GM10266 (cell line): Measurements from ENCODE around the gene RETREG1.
A peak's percentile ranks its signal among the peaks of the same experiment; 100 is the strongest.

Source experiments
- DNase-seq: peaks from one replicate; pipeline ENCODE4 v3.0.0; 2012; ENCODE audit errors: extremely low spot score
- TF ChIP-seq, protein P1 (sequence below): IDR thresholded peaks from 2 replicates; pipeline ENCODE4 v1.5.1; 2012; ENCODE audit warnings: mild to moderate bottlenecking, low read depth; ENCODE audit not compliant: control insufficient read depth, insufficient read depth; ENCODE audit errors: missing control alignments

The RETREG1 gene

DNA sequence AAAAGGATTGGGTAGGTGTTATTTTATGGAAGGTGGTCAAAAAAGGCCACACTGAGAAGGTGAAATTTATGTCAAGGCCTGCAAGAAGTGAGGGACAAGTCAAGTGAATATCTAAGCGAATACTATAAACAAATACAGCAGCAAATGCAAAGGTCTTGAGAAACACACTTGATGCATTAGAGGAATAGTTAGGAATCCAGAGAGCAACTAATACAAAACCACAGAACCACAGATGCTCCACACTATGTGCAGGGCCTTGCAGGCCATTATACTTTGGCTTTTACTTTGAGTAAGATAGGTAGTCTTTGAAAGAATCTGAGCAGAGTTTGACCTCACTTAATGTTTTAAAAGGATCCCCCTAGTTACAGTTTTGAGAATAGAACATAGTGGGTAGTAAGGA, 155.8 kb downstream of the RETREG1 start:
- DNase-seq = no peak
- TF ChIP-seq, protein P1, sequence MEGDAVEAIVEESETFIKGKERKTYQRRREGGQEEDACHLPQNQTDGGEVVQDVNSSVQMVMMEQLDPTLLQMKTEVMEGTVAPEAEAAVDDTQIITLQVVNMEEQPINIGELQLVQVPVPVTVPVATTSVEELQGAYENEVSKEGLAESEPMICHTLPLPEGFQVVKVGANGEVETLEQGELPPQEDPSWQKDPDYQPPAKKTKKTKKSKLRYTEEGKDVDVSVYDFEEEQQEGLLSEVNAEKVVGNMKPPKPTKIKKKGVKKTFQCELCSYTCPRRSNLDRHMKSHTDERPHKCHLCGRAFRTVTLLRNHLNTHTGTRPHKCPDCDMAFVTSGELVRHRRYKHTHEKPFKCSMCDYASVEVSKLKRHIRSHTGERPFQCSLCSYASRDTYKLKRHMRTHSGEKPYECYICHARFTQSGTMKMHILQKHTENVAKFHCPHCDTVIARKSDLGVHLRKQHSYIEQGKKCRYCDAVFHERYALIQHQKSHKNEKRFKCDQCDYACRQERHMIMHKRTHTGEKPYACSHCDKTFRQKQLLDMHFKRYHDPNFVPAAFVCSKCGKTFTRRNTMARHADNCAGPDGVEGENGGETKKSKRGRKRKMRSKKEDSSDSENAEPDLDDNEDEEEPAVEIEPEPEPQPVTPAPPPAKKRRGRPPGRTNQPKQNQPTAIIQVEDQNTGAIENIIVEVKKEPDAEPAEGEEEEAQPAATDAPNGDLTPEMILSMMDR = no peak

DNA sequence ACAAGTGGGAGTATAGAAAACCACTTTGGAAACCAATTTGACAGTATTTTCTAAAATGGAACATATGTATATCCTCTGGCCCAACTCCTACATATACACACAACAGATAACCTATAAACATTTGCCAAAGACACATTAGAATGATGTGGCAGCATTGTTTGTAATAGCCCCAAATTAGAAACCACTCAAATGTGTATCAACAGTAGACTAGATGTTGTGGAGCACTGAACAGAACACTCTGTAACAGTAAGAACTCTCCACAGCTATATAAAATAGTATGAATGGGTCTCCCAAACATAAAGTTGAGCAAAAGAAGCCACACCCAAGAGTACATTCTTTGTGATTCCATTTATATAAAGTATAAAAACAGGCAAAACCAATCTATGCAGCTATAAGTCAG, 157.3 kb downstream of the RETREG1 start:
- DNase-seq = no peak

DNA sequence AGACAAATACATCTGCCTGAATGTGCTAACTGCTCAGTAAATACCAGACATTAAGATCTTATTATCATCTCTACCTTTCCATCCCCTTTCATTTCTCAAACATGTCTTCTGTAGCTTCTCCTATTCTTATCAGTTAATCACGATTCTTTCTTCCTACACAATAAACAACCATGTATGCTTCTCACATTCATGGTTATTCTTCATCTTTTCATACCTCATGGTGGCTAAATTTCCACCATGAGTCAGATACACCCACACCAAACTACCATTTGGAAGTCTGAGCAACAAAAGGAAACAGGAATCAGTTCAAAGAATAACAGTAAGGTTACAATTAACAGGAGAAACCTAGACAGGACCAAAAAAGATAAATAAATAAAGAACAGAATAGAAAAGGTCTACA, 158.9 kb downstream of the RETREG1 start:
- TF ChIP-seq, protein P1 = no peak
- DNase-seq = no peak

More for the DNA sequence above, 157.3 kb downstream of the RETREG1 start:
- TF ChIP-seq, protein P1 = no peak

DNA sequence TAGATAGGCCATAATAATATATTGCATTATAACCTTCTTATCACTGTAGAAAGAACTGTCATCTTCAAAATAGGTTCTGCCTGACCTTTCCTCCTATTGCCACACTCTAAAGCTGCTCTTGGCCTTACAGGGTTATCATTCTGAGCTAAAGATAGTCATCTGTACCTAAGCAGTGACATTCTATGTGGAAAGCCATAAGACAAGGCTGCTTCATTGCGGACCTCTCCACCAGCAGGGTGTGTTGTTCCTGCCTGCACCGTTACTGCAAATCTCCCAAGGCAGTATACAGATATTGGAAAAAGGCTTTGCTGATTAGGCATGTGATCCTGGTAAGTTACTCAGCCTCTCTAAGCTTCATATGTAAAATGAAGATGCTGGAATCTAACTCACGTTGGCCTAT, 159.3 kb downstream of the RETREG1 start:
- no peak for DNase-seq
- TF ChIP-seq, protein P1 = no peak

DNA sequence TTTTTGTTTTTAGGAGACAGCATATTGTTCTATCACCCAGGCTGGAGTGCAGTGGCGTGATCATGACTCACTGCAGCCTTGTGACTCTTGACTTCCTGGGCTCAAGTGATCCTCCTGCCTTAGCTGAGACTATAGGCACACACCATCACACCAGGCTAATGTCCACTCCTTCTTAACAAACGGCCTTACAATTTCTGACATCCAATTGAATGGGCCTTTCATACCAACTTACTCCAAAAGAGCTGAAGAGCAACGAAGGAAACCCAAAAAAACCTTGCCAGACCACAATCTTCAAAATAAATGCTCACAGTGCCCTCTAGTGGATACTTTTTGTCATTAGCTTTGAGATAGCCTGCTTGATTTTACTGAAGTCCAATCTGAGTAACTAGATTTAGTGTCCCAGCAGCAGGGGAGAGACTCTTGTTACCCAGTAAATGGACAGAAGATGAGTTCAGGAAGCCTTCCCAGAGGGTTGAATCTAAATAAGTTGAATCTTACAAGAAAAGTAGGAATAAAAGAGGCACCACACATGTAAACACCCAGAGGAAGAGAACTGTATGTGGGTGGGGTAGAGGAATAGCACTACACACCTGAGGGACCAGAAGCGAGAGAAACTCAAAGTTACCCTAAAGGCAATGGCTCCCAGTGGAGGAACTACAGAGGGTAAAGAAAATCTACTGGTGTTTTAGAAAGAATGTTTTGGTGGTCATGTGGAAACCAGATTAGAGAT, 160.5 kb downstream of the RETREG1 start:
- TF ChIP-seq, protein P1 = peak; percentile 59
- peak; percentile 40 for DNase-seq

DNA sequence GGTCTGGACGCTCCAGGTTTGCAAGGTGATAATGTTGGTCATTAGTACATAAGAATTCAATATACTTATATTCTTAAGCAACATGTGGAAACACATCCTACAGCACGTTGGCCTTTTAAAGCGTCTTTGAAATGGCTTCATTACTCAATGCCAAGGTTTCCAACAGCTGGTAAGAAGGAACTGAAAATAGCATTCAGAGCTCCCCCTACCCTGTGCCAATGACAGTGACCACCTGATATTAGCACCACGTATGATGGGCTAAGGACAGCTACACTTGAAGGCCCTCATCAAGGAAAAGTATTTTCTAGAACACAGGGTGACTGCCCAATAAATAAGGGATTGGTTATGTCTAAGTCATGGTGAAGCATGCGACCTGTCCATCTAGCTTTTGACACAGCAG, 161.1 kb downstream of the RETREG1 start:
- TF ChIP-seq, protein P1 = no peak
- no peak for DNase-seq

DNA sequence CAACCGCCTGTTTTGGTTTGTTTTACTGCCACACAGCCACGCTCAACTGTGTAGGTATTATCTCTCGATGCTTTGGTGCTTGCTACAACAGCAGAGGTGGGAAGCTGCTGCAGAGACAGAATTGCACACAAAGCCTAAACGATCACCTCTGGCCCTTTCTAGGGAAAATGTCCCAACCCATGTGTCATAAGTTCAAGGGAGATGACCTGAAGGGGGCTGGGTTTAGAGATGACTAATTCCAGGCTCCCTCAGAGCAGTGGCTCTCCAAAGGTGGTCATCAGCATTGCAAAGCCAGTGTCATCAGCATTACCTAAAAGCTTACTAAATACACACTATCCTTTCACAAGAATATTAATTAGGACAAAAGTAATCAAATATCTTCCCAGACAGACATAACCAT, 162.1 kb downstream of the RETREG1 start:
- TF ChIP-seq, protein P1 = no peak
- DNase-seq = no peak
